ENCODE measurements around the gene NT5DC4. TPM values are rescaled to one million over a fixed set of nuclear protein-coding genes. Genes with fewer than 3 reads are reported as not detected.

Gene NT5DC4
- polyA plus RNA-seq, 2 of the 4 experiments (the other 2 are of a cell fraction), result not detected

DNA sequence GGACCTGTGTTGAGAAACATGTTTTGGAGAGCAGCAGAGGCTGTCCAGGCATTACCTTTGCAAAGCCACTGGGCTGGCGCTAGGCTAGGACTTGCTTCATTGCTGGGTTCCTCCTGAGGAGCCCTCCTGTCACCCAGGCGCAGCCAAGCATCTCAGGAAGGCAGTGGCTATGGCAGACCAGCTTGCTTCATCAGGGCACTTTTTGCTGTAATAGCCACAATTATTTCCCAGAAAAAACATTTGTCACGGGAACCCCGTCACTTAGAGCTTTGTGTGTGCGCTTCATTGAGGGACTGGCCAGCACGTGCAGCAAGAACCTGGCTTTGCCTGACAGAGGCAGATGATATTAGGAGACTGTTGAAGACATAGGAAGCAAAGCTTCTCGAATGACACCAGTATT, 38.7 kb upstream of the NT5DC4 start:
- 88% methylated on average over 7 of the region's 7 CpGs for whole genome bisulfite sequencing (ENCODE audit: missing lambda C conversion rate)
- TF ChIP-seq, protein P1, sequence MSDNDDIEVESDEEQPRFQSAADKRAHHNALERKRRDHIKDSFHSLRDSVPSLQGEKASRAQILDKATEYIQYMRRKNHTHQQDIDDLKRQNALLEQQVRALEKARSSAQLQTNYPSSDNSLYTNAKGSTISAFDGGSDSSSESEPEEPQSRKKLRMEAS (IDR thresholded peaks at IDR 0.05), result no peak
- no peak for TF ChIP-seq FOSB (CRISPR knock-in tag; IDR thresholded peaks at IDR 0.05)
- no peak for TF ChIP-seq NR3C1 (IDR thresholded peaks at IDR 0.05)
- no peak for TF ChIP-seq EHF (CRISPR knock-in tag; IDR thresholded peaks at IDR 0.05)
- no peak for TF ChIP-seq HOXB5 (CRISPR knock-in tag; IDR thresholded peaks at IDR 0.05)
- TF ChIP-seq SREBF2 (IDR thresholded peaks at IDR 0.05), result no peak
- TF ChIP-seq, protein P2, sequence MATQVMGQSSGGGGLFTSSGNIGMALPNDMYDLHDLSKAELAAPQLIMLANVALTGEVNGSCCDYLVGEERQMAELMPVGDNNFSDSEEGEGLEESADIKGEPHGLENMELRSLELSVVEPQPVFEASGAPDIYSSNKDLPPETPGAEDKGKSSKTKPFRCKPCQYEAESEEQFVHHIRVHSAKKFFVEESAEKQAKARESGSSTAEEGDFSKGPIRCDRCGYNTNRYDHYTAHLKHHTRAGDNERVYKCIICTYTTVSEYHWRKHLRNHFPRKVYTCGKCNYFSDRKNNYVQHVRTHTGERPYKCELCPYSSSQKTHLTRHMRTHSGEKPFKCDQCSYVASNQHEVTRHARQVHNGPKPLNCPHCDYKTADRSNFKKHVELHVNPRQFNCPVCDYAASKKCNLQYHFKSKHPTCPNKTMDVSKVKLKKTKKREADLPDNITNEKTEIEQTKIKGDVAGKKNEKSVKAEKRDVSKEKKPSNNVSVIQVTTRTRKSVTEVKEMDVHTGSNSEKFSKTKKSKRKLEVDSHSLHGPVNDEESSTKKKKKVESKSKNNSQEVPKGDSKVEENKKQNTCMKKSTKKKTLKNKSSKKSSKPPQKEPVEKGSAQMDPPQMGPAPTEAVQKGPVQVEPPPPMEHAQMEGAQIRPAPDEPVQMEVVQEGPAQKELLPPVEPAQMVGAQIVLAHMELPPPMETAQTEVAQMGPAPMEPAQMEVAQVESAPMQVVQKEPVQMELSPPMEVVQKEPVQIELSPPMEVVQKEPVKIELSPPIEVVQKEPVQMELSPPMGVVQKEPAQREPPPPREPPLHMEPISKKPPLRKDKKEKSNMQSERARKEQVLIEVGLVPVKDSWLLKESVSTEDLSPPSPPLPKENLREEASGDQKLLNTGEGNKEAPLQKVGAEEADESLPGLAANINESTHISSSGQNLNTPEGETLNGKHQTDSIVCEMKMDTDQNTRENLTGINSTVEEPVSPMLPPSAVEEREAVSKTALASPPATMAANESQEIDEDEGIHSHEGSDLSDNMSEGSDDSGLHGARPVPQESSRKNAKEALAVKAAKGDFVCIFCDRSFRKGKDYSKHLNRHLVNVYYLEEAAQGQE (IDR thresholded peaks at IDR 0.05), result no peak
- TF ChIP-seq, protein P3, sequence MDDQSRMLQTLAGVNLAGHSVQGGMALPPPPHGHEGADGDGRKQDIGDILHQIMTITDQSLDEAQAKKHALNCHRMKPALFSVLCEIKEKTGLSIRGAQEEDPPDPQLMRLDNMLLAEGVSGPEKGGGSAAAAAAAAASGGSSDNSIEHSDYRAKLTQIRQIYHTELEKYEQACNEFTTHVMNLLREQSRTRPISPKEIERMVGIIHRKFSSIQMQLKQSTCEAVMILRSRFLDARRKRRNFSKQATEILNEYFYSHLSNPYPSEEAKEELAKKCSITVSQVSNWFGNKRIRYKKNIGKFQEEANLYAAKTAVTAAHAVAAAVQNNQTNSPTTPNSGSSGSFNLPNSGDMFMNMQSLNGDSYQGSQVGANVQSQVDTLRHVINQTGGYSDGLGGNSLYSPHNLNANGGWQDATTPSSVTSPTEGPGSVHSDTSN (IDR thresholded peaks at IDR 0.05), result no peak
- no peak for TF ChIP-seq HDAC2 (IDR thresholded peaks at IDR 0.05)
- no peak for TF ChIP-seq POLR2AphosphoS2 (conservative IDR thresholded peaks at IDR 0.05; ENCODE audit: low read length)
- TF ChIP-seq POLR2A (IDR thresholded peaks at IDR 0.05; ENCODE audit: low read length), result no peak
- H3K4me1 ChIP-seq, result peaks cover 6% of the 10 kb centered on the region; the same call in 1 of the 3 replicates
- H3K9me3 ChIP-seq, result no peaks in the 10 kb centered on the region
- H3K4me3 ChIP-seq, result no peak overlapping the region
- CTCF ChIA-PET, result interaction anchor here (1.0 to 16.4 kb wide), 5 partner anchors 9 to 56 kb away, joined by 3 to 116 read pairs (median 6); no protein-coding TSS in a partner anchor
- no peak overlapping the region for H3K4me2 ChIP-seq
- FAIRE-seq (no peak), ATAC-seq (no peak), DNase-seq (ENCODE audit: low read depth in 1 of 2, low spot score in 1 of 2) (no peak)
- POLR2A ChIA-PET, result no interaction called here
- no peak overlapping the region for H3K27ac ChIP-seq

DNA sequence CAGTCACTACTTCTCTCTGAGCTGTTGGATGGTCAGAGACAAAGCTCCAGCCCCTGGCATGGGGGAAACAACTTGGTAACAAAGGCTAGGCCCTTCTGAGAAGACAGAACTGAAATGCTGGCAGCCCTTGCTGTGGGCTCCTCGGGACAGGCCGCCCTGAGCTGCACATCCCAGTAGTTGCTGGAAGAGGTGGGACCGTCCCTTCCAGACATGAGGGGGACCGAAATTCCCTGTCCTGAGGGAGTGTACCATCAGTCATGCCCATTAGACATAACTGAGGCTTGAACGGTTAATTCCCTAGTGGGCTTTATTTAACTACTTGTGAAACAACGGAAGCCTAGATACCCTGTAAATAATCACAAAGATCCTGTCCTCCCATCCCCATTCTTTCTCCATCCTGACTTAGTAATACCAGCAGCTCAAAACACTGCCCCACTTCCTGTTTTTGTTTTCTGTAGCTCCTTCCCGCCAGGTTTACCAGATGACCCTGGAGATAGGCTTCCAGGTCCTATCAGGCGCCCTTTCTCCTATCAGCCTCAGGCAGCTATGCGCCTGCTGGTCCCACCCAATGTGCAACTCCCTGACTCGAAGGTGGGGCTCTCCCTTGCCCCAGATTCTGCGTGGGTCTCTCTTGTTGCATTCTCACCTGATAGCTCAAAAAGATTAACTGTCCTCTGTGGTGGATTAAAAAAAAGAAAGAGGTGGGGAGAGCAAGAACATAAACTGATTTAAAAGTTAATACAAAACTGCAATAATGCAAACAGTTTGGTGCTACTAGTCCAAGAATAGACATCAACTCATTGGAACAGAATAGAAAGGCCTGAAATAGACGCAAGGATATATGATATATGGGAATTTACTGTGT, 37.0 kb upstream of the NT5DC4 start:
- CTCF ChIA-PET, result interaction anchor here (0.7 to 16.4 kb wide), 5 partner anchors 8 to 58 kb away, joined by 3 to 116 read pairs (median 5); no protein-coding TSS in a partner anchor

More for the DNA sequence above, 37.0 kb upstream of the NT5DC4 start:
- no peak for FAIRE-seq
- no peak overlapping the region for H3K27ac ChIP-seq
- H3K4me3 ChIP-seq, result no peak overlapping the region
- 86% methylated on average over 12 of the region's 12 CpGs for WGBS (ENCODE audit: missing lambda C conversion rate)
- POLR2A ChIA-PET, result no interaction called here
- H3K4me2 ChIP-seq, result no peak overlapping the region
- H3K9me3 ChIP-seq, result no peaks in the 10 kb centered on the region
- peaks cover 15% of the 10 kb centered on the region for H3K4me1 ChIP-seq
- TF ChIP-seq, protein P4, sequence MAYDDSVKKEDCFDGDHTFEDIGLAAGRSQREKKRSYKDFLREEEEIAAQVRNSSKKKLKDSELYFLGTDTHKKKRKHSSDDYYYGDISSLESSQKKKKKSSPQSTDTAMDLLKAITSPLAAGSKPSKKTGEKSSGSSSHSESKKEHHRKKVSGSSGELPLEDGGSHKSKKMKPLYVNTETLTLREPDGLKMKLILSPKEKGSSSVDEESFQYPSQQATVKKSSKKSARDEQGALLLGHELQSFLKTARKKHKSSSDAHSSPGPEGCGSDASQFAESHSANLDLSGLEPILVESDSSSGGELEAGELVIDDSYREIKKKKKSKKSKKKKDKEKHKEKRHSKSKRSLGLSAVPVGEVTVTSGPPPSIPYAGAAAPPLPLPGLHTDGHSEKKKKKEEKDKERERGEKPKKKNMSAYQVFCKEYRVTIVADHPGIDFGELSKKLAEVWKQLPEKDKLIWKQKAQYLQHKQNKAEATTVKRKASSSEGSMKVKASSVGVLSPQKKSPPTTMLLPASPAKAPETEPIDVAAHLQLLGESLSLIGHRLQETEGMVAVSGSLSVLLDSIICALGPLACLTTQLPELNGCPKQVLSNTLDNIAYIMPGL (CRISPR knock-in tag; IDR thresholded peaks at IDR 0.05; ENCODE audit: borderline replicate concordance), result no peak
- TF ChIP-seq TP53 (CRISPR knock-in tag; IDR thresholded peaks at IDR 0.05), result no peak
- no peak for TF ChIP-seq KDM1A (IDR thresholded peaks at IDR 0.05; ENCODE audit: low read depth)
- no peak for TF ChIP-seq RAD21 (conservative IDR thresholded peaks at IDR 0.05 in 1 of 2, IDR thresholded peaks at IDR 0.05 in 1 of 2)
- no peak for TF ChIP-seq RNF2 (IDR thresholded peaks at IDR 0.05; ENCODE audit: borderline replicate concordance, low read depth)
- TF ChIP-seq CBX8 (IDR thresholded peaks at IDR 0.05), result no peak
- TF ChIP-seq ZSCAN20 (CRISPR knock-in tag; IDR thresholded peaks at IDR 0.05), result no peak
- TF ChIP-seq, protein P5, sequence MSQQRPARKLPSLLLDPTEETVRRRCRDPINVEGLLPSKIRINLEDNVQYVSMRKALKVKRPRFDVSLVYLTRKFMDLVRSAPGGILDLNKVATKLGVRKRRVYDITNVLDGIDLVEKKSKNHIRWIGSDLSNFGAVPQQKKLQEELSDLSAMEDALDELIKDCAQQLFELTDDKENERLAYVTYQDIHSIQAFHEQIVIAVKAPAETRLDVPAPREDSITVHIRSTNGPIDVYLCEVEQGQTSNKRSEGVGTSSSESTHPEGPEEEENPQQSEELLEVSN (IDR thresholded peaks at IDR 0.05; ENCODE audit: borderline replicate concordance, low read depth), result no peak
- no peak for TF ChIP-seq RFX5 (IDR thresholded peaks at IDR 0.05)
- DNase-seq (ENCODE audit: low read depth in 1 of 2, low spot score in 1 of 2), result no peak
- ATAC-seq, result no peak
